ENCODE data around the gene SEPTIN12.
"Not testable (repeated sequence)": the region's sequence is repeated elsewhere in the genome, so short reads cannot be mapped to it uniquely, and the experiment has no call there.

The SEPTIN12 gene

GRCh38 chr16:4752351-4753100, 35.6 kb downstream of the SEPTIN12 start:
- ATAC-seq = no peak
- no peak for DNase-seq

- ATAC-seq (no peak), DNase-seq (no peak)
Measured at GRCh38 chr16:4750896-4751295, 37.2 kb downstream of the SEPTIN12 start.

DNA sequence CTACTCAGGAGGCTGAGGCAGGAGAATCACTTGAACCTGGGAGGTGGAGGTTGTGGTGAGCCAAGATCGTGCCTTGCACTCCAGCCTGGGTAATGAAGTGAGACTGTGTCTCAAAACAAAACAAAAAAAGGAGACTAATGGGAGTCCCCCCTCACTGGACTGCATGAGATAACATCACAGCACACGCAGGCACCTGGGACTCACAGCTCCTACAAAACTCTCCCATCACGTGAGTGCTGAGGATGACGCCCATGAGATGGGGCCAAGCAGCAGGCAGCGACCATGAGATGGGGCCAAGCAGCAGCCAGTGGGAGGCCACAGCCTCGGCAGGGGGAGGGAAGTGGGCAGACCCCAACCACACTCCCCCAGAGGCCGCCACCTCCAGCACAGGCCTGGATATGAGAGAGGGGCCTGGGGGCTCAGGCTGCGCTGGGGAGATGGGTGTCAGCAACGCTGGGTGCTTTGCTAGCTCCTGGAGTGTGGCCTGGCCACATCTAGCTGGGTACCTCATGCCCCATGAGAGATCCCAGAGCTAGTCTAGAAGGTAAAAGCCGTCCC, 38.4 kb downstream of the SEPTIN12 start:
- ATAC-seq = no peak
- DNase-seq = no peak

GRCh38 chr16:4748682-4749411, 39.3 kb downstream of the SEPTIN12 start:
- no peak for ATAC-seq
- no peak for DNase-seq

DNA sequence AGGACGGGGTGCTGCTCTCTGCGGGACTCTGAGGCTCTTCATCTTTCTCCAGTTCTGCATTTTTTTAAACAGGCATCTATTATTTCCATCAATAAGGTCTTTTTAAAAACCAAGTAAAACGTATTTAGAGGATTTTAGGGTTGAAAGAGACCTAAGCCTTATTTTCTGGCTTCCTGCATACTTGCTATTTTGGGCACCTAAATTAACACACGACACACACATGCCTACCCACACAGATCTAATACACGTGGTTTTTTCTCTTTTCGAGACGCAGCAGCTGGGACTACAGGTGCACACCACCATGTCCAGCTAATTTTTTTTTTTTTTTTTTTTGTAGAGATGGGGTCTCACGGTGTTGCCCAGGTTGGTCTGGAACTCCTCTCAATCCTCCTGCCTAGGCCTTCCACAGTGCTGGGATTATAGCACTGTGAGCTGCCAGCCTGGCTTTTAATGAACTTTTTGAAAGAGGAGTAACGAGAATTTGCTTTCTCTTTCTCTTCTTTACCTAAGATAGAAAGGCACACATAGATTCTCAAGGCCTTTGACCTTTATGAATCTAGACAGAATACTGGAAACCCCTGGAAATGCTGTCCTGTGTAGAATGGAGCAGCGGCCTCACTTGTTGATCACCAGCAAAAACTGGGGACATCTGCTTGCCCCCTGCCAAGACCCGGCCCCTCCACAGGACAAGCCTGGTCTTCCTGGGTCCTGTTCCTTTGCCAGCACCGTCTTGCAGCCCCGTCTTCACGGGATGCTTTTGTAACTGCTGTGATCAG, 40.1 kb downstream of the SEPTIN12 start:
- no peak for DNase-seq
- no peak for ATAC-seq

DNA sequence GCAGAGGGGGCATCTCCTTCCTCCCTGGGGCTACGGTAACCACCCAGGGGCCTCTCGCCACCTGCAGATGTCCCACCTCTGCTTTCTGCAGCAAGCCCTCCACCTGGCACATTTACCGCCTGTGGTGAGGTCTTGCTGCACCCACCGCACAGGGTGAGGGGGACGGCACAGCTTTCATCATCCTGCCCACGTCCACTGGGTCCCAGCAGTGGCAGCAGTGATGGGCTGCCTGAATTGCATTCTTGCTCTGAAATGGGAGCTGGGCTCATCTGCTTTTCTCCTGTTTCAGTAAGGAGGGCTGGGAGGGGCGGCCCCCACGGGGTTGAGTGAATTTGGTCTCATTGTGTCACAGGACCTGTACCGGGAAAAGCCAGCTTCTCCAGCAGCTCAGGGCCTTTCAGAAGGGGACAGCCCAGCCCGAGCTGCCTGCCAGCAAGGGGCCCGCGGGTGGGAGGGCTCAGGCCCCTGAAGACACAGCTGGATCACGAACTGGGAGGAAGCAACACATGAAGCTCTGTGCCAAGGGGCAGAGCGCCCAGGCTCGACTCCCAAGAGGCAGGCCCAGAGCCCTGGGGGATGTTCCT, 41.1 kb downstream of the SEPTIN12 start:
- no peak for DNase-seq
- ATAC-seq = no peak

GRCh38 chr16:4746215-4746614, 41.9 kb downstream of the SEPTIN12 start:
- ATAC-seq (no peak), DNase-seq (no peak)

DNA sequence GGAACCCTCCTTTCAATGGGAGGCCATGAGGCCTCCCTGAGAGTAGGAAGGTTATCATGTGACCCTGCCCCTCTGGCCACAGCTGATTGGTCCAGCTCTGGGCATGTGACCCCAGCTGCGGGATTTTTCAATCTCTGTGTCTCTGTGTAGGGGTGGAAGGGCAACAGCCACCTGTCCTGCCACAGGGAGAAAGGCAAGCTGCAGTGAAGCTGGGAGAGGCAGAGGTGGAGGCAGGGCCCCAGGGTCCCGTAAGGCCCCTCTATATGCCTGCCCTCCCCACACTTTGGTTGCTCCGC, 42.9 kb downstream of the SEPTIN12 start:
- ATAC-seq (no peak), DNase-seq (no peak)

GRCh38 chr16:4744555-4745273, 43.4 kb downstream of the SEPTIN12 start:
- no peak for DNase-seq

DNA sequence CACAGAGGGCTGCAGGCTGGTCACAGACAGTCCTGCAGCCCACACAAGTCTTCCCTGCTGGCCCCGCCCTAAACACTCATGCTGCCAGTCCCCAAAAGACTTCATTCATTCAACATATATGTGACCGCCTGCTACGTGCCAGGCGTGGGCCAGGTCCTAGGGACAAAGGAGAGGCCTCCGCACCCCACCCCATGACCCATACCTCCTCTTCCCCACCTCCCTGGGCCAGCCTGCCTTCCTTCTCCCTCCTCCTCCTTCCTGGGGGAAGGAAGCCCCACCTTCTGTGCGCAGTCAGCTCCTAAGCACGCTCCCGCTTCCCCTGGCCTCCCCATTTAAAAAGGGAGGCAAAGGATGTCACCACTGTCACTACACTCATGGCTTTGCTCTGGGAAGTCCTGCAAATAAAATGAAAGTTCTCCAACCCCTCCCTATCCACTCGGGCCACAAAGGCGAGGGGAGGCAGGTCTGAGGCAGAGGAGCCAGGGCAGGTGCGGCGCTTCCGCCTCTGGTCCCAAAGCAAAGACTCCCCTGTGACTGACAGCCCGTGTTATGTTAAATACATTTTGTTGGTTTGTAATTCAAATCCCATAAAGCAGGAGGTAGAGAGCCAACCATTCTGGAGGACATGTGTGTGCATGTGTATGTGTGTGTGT, 44.8 kb downstream of the SEPTIN12 start:
- DNase-seq (no peak), ATAC-seq (no peak)

More at GRCh38 chr16:4744555-4745273, 43.4 kb downstream of the SEPTIN12 start:
- no peak for ATAC-seq

GRCh38 chr16:4738370-4738769, 49.8 kb downstream of the SEPTIN12 start:
- DNase-seq, ATAC-seq: not testable (repeated sequence)

- no peak for ATAC-seq
- DNase-seq = no peak
Measured at GRCh38 chr16:4737545-4737944, 50.6 kb downstream of the SEPTIN12 start.

DNA sequence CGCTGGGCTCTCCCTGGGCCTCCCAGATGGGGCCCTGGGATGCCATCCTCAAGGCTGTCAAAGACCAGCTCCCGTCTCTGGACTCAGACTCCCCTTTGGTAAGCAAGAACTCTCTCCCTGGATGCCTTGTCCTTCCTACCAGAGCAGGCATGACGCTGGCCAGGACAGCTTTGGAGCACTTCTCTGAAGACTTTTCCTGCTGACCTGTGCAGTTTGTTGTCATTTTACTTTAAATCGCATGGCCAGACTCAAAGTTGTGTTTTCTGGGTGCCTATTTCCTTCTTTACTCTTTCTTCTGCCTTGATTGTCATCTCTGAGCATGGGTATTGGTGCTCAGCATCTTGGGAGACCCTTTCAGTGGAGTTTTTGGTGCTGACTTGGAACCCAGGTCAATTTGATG, 51.6 kb downstream of the SEPTIN12 start:
- no peak for ATAC-seq
- DNase-seq = no peak

- ATAC-seq = peak; percentile 77
- peak; percentile 97 for DNase-seq
Measured at GRCh38 chr16:4734730-4735535, 53.2 kb downstream of the SEPTIN12 start.

DNA sequence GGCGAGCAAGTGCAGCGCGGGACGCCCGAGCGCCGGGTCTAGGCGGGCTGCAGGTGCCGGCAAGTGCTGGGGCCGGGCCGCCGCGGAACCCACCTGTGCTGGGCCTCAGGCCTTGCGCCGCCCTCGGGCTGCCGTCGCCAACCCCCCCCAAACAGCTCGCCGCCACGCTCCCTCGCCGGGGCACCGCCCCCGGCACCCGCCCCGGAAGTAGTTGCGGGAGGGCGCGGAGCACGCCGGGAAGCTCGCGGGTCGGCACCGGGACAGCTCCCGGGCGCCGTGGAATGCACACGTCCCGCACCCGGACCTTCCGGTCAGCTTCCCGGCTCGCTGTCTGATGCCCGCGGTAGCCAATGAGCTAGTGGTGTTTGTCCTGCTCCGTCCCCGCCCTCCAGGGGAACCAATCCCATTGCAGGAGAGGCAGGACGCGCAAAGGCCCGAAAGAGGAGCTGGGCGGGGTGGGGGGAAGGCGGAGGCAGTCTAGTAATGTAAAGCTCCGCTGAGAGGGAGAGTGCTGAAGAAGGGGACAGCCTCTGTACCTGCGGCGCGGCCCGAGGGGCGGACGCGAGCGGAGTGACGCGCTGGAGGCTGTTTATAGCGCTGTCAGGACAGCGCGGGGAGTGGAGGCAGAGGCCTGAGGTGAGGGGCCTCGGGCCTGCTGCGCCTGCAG, 53.9 kb downstream of the SEPTIN12 start, which contains the start of the genes ANKS3 and DNAAF8:
Gene ANKS3, minus strand, starts transcription at position 209 of the 667 bp plus-strand sequence. CDS start 4,122 bp downstream, outside the sequence.
Gene DNAAF8, plus strand, starts transcription at position 475 of the 667 bp plus-strand sequence. CDS start 1,978 bp downstream, outside the sequence.
- DNase-seq (peak; percentile 86), ATAC-seq (peak; percentile 84)

- DNase-seq (peak; percentile 48), ATAC-seq (no peak)
Measured at GRCh38 chr16:4733747-4734062, 54.4 kb downstream of the SEPTIN12 start.

DNA sequence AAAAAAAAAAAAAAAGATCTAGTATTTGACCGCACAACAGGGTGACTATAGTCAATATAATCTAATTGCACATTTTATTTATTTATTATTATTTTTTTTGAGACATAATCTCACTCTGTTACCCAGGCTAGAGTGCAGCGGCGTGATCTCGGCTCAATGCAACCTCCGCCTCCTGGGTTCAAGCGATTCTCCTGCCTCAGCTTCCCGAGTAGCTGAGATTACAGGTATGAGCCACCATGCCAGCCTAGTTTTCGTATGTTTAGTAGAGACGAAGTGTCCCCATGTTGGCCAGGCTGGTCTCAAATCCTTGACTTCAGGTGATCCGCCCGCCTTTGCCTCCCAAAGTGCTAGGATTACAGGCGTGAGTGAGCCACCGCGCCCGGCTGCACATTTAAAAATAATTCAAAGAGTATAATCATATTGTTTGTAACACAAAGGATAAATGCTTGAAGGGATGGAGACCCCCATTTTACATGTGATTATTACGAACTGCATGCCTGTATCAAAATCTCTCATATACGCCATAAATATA, 54.9 kb downstream of the SEPTIN12 start:
- ATAC-seq = no peak

DNA sequence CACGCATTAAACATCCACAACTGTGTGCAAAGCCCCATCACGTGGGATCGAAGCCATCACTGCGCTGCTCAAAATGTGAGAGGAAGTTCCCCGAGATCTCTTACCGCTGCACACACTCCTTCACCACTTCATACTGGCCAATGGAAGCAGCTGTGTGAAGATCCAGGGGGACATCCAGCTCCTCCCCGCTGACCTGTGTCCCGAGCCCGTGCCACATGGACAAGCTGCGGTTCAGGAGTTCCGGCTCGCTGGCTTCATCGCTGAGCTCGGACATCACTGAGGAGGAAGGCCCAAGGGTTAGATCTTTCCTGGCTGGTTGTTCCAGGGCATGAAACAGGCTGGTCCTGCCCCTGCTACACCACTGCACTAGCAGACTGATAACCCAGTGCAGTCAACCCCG, 58.3 kb downstream of the SEPTIN12 start:
- no peak for ATAC-seq
- no peak for DNase-seq

More for the DNA sequence above, 54.9 kb downstream of the SEPTIN12 start:
- no peak for DNase-seq

- DNase-seq = no peak
- ATAC-seq = no peak
Measured at GRCh38 chr16:4728676-4729075, 59.5 kb downstream of the SEPTIN12 start.

All from stimulated activated naive CD8-positive, alpha-beta T cell treated with anti-CD3 and anti-CD28 coated beads, Interleukin-15, Interleukin-2, amounts not matched to agents 100 U/mL and 50 U/mL, for 24 hours (primary cell).